Measurements from ENCODE around the gene MATR3. TPM values are rescaled to one million over a fixed set of nuclear protein-coding genes. Genes with fewer than 3 reads are reported as not detected.

Gene MATR3
- total RNA-seq, 1 experiment from 2014 or later, result 267 TPM

DNA sequence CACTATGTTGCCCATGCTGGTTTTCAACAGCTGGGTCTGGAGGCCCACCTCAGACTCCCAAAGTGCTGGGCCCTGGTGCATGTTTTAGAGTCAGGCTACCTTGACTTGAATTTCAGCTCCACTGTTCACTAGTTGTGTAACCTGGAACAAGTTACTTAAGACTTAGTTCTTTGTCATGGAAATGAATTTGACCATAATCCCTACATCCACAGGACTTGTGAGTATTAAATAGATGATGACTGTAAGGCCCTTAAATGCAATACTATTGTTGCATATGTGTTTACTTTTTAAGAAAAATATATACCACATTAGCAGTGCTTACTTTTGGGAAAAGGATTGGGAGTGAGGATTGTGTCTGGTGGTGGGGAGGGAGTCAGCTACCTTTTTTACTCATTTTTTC is 64.5 kb downstream of the MATR3 start:
- H3K79me1 ChIP-seq (ENCODE audit: insufficient read depth, low read depth, low read length, poor library complexity, severe bottlenecking), result peaks cover 19% of the 10 kb centered on the region
- no peak overlapping the region for H2AFZ ChIP-seq (ENCODE audit: low read length)
- H4K5ac ChIP-seq (ENCODE audit: insufficient read length, low read depth, low read length), result no peak overlapping the region
- no peak overlapping the region for H3K27ac ChIP-seq (ENCODE audit: insufficient read length, low read depth, low read length)
- H3K18ac ChIP-seq (ENCODE audit: insufficient read length, low read depth, low read length), result no peak overlapping the region
- H3T11ph ChIP-seq (ENCODE audit: low read length), result no peak overlapping the region
- H3K27me3 ChIP-seq (ENCODE audit: insufficient read depth, low read length), result no peaks in the 10 kb centered on the region
- no peak overlapping the region for H3K9ac ChIP-seq (ENCODE audit: extremely low read depth, insufficient read length, low read length)
- no peaks in the 10 kb centered on the region for H3K23me2 ChIP-seq (ENCODE audit: insufficient read length, low read depth, low read length, poor library complexity, severe bottlenecking)
- H2BK120ac ChIP-seq (ENCODE audit: low read depth, low read length, poor library complexity, severe bottlenecking), result no peak overlapping the region
- no peak overlapping the region for H3K4ac ChIP-seq (ENCODE audit: low read depth, low read length)
- DNase-seq, result no peak
- H3K4me1 ChIP-seq (ENCODE audit: insufficient read depth, low read length), result no peaks in the 10 kb centered on the region
- H2BK20ac ChIP-seq (ENCODE audit: low read depth, low read length, poor library complexity, severe bottlenecking), result no peak overlapping the region
- TF ChIP-seq, protein P1, sequence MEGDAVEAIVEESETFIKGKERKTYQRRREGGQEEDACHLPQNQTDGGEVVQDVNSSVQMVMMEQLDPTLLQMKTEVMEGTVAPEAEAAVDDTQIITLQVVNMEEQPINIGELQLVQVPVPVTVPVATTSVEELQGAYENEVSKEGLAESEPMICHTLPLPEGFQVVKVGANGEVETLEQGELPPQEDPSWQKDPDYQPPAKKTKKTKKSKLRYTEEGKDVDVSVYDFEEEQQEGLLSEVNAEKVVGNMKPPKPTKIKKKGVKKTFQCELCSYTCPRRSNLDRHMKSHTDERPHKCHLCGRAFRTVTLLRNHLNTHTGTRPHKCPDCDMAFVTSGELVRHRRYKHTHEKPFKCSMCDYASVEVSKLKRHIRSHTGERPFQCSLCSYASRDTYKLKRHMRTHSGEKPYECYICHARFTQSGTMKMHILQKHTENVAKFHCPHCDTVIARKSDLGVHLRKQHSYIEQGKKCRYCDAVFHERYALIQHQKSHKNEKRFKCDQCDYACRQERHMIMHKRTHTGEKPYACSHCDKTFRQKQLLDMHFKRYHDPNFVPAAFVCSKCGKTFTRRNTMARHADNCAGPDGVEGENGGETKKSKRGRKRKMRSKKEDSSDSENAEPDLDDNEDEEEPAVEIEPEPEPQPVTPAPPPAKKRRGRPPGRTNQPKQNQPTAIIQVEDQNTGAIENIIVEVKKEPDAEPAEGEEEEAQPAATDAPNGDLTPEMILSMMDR (conservative IDR thresholded peaks at IDR 0.05), result no peak
- Mint-ChIP-seq H3K4me3 (no peak overlapping the region), H3K36me3 (ENCODE audit: insufficient read depth in 1 of 3, low read depth in 3 of 3) (peaks cover 10 to 39% (median 30%) of the 10 kb centered on the region in 3 experiments; a peak in 6 of 7 replicates), H3K27ac (no peak overlapping the region; a peak in 1 of 7 replicates), H3K9me3 (no peaks in the 10 kb centered on the region), H3K27me3 (ENCODE audit: low read depth) (no peaks in the 10 kb centered on the region), H3K4me1 (peaks cover 0 to 7% of the 10 kb centered on the region in 2 experiments; a peak in 1 of 4 replicates)
- H2BK15ac ChIP-seq (ENCODE audit: low read depth, low read length), result no peak overlapping the region
- peaks cover 29% of the 10 kb centered on the region; the same call in 1 of the 2 replicates for H3K79me2 ChIP-seq (ENCODE audit: insufficient read depth, low read length)
- no peak overlapping the region for H4K91ac ChIP-seq (ENCODE audit: insufficient read length, low read depth, low read length)
- H4K8ac ChIP-seq (replicated peaks; ENCODE audit: insufficient read length, low read depth, low read length), result no peak overlapping the region
- H2AK5ac ChIP-seq (ENCODE audit: insufficient read length, low read length), result no peak overlapping the region
- no peak overlapping the region for H3K4me2 ChIP-seq (ENCODE audit: insufficient read depth, insufficient read length, low read length)
- H3K56ac ChIP-seq (ENCODE audit: insufficient read length, low read depth, low read length), result no peak overlapping the region
- no peak overlapping the region for H2BK12ac ChIP-seq (ENCODE audit: insufficient read length, low read depth, low read length)
- H2BK5ac ChIP-seq (ENCODE audit: insufficient read length, low read length), result no peak overlapping the region
- H3K14ac ChIP-seq (ENCODE audit: insufficient read depth, low read length), result no peak overlapping the region
- no peak overlapping the region for H3K23ac ChIP-seq (ENCODE audit: insufficient read length, low read depth, low read length)
- no peaks in the 10 kb centered on the region for H4K20me1 ChIP-seq (ENCODE audit: control insufficient read depth, insufficient read depth, insufficient read length)
- H3K9me3 ChIP-seq (ENCODE audit: control insufficient read depth, low read depth, low read length), result no peaks in the 10 kb centered on the region

Measured in H9 (cell line).